GM18526 (cell line): Measurements from ENCODE around the gene RAPGEF5.

ENCODE experiments used
- POLR2A ChIP-seq: IDR thresholded peaks from 3 replicates; pipeline ENCODE4 v1.6.1; 2011; ENCODE audit not compliant: insufficient read length; ENCODE audit errors: extremely low read depth

The RAPGEF5 gene

DNA sequence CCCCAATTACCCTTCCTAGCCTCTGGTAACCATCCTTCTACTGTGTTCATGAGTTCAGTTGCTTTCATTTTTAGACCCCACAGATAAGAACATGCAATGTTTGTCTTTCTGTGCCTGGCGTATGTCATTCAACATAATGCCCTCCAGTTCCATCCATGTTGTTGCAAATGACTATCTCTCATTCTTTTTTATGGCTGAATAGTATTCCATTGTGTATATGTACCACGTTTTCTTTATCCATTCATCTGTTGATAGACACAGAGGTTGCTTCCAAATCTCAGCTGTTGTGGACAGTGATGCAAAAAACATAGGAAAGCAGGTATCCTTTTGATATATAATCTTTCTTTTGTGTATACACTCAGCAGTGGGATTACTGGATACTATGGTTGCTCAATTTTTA is 51.2 kb downstream of the RAPGEF5 start:
- no peak for TF ChIP-seq POLR2A

DNA sequence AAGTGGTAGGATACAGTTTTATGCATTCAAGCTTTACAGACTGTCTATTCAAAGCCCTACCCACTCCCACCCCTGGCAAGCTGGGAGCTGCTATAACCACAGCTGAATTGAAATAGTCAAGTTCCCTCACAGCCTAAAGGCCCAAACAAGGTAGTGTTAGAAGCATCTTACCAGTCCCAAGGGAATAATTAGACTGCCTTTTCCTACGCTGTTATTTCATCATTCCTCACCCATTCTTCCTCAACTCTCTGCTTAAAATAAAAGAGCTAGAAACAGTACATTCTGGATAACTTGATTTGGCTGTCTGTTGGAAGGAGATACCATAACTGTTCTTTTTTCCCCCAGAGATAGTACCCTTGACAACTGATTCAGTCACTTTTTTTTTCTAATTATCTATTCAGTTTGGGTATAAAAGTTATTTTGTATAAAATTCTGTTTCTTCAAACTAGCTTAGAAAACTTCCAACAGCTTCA is 54.0 kb downstream of the RAPGEF5 start:
- TF ChIP-seq POLR2A, result no peak

DNA sequence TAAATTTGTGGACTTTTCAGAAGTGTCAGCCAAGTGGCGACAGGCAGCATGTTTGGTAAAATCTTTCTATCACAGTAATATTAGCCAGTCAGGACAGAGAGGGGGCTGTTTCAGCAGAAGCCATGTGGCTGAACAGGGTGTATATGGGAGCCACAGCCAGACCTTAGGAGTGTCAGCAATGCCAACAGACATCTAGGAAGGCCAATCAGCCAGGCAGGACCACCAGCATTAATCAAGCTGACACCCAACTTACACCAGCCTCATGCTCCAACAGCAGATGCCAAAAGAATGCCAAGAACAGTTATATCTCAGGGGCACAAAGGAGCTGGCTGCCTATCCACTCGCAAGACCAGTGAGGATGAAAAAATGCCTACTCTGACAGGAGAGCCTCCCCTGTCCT is 54.8 kb downstream of the RAPGEF5 start:
- TF ChIP-seq POLR2A, result no peak

DNA sequence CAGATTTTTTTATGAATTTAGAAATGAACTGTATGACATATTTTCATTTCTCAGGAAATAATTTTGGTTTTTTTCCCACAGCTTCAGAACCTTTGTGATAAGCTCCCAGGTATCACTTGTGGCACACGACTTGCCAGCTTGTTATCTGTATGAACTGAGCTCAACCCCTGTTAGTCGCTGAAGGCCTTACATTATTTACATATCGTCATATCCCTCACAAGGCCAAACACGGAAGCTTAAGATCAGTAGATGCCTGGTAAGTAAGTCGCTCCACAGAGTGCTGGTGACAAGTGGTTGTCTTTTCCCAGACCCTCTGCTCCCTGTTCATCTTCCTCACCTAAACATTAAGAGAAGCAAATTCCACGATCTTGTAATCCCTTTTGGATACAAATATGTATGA is 55.2 kb downstream of the RAPGEF5 start:
- TF ChIP-seq POLR2A, result no peak

DNA sequence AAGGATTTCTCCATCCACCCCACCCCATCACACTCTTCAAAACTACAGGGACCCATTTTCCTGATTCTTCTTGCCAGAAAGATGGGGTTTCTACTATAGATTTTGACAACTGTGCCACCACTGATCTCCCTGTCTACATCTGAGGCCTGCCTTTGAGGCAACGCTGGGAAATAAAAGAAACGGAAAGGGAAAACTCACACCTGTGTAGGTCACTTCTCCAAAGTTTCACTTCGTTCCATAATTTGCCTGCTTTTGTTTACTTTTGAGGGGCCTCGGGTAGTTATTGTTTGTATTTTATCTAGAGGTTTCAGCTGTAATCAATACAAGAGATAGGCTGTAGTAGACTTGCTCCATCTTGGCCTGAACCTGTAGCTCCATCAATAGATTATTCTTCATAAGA is 56.1 kb downstream of the RAPGEF5 start:
- no peak for TF ChIP-seq POLR2A

DNA sequence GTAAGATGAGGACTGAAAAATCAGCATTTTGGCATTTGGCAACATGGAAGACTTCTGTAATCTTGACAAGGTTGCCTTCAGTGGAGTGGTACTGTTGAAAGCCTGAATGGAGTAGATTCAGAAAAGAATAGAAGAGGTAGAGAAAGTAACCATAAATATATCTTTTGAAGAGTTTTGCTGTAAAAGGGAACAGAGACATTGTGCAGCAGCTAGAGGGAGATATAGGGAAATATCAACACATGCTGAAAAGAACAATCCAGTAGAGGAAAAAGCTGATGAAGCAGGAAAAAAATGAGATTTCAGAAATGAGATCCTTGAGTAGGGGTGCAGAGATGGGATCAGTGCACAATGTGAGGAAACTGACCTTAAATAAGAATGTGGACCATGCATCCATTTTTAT is 60.0 kb downstream of the RAPGEF5 start:
- no peak for TF ChIP-seq POLR2A

DNA sequence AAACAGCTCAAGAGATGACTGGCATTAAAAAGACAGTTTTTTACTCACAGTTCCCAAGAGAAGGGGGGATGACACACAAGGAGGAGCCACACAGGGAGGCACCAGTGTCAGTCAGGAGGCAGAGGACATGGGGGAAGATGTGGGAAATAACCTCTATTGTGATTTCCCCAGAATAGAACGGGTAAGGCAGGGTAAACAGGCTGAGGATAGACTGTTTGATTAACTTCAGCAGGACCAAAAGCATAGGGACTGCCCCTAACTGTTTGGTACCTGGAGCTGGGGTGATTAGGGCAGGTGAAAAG is 60.7 kb downstream of the RAPGEF5 start:
- no peak for TF ChIP-seq POLR2A

DNA sequence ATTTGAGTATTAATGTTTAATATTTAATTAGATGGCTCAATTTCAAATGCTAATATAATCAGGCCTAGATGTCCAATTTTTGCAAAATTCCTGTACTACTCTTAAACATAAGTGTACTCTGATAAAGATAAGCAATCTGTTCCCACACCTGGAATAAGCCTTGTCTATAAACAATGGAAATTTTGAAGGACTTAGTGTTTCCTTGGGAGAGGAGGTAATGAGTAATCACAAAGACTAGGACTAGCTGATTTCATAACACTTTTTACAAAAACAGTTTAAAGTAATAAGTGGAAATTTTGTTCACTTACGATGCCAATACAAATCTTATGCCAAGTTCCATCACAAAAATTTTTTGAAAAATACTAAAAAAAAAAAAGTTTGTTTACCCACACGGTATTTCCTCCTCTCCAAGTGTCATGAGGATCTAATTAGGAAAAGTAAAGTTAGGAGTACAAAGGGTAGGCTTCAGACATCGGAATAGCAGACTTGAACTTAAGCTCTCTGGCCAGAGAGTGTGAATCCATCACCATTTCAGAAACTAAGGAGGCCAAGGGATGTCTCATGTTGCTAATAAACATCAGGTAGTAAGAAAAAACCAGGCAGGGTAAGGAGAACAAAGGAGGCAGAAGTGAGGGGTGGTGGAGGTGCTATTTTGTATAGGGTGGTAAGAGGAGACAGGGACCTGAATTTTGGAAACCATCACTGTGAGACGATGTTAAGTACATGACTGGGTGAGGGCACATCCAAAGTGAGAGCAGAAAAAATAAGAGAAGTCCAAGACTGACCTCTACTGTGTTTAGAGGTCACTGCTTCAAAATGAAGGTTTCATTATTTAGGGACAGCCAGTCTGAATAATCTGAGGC is 61.3 kb downstream of the RAPGEF5 start:
- no peak for TF ChIP-seq POLR2A

DNA sequence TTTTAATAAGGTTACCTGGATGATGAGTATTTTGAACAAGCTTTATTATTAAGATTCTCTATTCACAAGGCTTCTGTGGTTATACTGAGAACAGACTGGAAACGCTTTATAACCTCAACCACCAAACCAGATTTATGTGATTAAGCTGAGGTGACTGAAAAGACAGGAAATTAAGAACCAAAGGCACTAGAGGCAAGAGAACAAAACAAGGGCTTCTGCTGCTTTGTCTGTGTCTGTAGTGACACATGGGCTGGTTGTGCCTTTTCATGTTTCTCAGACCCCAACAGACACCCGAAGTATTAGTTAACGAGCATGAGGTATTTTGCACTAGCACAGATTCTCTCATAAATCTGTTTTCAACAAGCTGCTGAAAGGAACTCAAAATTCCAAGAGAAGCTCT is 64.4 kb downstream of the RAPGEF5 start:
- no peak for TF ChIP-seq POLR2A

DNA sequence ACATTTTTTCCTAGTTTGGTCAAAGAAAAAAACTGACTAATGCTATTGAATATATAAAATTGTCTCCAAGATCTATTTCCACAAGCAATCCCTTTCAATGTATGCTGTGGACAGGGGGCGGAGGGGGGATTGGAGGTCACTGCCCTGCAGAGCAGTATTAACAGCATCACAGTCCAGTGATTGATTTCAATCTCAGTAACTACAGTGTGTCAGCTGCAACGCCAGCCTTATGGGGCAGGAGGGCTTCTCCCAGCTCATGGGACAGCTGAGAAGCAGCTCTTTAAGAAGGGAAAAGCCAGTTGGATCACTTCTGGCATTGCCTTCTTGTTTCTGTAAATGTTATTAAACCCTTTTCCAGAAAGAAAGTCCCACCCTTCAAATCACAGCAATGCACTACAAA is 65.0 kb downstream of the RAPGEF5 start:
- no peak for TF ChIP-seq POLR2A

DNA sequence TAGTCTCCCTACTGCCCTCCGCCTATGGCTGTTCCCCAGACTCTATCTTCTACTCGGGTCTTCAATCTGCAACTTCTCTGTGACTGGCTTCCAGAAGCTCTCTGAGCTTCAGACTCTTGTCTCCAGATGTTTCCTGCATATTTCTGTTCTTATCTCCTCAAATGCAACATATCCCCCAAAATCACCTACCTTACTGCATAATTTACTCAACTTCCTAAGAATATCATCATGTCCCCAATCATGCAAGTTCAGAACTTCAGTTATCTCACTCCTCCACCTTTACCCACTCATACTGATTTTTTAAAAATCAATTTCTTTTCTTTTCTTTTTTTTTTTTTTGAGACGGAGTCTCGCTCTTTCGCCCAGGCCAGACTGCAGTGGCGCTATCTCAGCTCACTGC is 68.8 kb downstream of the RAPGEF5 start:
- TF ChIP-seq POLR2A, result no peak

DNA sequence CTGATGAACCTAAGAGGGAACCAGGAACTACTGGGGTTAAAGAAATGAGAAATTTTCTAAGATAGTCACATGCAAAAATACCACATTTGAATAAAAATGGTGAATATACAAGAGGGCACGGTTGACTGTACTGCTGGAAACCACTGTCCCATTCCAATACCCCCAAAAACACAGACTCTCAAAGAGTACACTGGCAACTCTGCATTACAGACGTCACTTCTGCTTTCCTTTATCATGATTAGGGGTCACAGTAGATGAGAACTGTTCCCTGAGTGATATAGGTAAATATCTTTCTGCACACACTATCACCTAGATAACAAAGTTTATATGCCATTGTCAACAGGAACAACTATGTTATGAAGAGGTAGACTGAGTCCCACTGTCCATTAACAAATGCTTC is 69.5 kb downstream of the RAPGEF5 start:
- TF ChIP-seq POLR2A, result no peak

DNA sequence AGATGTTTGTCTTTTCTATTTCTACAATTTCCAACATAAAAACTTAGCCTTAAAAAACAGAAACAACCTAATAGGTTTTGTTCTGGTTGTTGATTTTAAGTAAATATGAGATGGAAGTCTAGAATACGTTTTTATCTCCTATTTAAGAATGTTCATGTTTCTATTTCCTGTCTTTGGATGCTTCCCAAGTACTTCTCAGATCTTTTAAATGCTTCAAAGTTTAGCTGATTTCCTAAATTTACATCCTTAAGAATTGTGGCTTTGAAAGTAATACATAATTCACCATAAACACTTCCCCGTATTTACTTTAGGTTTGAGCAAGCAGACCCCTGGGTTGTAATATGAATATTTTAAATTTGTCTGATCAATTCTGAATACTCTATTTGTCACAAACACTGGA is 70.5 kb downstream of the RAPGEF5 start:
- no peak for TF ChIP-seq POLR2A

DNA sequence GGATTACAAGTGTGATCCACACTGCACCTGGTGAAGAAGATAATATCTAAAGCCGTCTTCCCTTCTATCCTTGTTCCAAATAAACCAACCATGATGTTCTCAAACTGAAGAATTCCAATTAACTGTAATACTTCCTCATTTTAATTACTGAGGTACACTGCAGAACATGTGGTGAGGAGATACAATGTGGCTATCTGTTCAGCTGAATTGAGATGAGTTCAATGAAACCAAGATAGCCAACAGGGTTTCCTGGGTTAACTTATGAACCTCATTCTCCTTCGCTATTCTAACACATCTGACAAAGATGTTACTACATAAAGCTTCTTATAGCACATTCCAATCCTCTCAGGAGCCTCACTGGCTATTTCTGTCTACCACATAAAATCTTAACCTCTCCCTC is 75.5 kb downstream of the RAPGEF5 start:
- TF ChIP-seq POLR2A, result no peak

DNA sequence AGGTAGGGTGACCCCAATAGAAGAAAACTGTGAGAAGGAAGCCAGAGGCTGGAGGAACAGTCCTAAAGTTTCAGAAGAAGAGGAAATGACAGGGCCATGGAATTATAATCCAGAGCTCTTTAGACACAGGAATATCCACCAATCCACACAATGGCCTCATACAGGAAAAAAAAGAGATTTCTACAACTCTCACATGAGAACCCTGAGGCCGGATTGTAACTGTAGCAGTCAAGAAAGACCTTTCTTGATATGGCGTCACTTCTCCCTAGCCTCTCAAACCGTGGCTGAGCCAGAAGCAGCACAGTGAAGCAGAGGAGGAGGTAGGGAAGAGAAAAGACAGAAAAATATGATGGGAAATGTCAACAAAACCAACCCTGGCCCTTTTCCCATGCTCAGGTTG is 76.9 kb downstream of the RAPGEF5 start:
- no peak for TF ChIP-seq POLR2A

DNA sequence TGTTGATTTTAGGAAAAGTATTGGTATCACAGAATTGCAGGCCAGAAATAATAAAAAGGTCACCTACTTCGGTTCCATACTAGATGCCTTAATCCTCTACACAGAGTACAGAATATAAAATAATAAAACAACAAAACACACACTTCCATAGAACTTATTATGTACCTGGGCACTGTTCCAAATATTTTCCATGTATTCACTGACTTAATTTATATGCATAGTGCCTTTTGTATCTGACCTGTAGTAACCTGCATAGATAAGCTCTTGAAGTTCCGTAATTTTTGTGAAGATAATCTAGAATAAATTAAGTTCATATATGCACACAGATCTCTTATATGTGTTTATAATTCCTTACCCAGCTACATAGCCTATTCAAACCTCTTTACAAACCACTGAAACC is 78.3 kb downstream of the RAPGEF5 start:
- no peak for TF ChIP-seq POLR2A

DNA sequence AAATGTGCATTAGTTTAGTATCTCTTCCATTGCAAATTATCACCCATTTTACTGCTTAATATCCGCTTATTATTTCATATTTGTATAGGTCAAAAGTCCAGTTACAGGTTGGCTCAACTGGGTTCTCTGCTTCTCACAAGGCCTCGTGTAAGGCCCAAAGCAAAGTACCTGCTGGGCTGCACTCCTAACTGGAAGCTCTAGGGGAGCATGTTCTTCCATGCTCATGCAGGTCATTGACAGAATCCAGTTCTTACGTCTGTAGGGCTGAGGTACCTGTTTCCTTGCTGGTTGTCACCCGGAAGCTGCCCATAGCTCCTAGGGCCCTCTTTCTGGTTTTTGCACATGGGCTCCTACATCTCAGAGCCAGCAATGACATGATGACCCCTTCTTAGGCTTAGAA is 79.6 kb downstream of the RAPGEF5 start:
- TF ChIP-seq POLR2A, result no peak

DNA sequence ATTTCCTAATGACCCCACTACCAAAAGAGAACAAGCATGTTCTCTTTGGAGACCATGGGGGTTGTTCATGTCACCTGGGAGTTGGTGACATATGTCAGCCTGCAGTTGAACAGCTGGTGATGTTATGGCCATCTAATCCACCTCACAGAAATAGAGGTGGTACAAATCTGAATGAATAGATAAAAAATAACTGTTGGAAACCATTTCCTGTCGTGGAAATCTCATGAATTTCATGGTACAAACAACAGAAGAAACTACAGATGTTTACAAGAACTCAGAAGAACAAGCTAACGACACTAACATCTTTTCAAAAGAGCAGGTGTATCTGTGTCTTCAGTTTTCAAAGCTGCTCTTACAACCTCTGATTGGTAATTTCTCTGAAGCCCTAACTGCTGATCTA is 81.3 kb downstream of the RAPGEF5 start:
- TF ChIP-seq POLR2A, result no peak

DNA sequence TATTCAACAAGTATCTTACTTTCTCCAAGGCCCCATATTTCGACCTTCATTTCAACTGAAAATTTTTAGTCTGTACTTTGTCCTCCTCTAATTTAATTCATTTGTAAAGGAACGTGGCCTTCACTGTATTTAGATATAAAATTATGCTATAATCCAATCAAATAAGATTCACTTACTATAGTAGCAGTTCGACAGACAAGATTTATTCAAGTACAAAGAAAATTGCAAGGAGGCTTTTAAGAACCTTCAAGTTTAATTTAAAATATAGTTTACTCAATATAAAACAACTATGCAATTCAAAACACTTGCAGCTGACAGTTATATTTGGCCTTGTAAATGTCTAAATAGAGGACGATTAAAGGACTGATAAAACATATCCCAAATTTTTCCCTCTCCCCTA is 85.6 kb downstream of the RAPGEF5 start:
- no peak for TF ChIP-seq POLR2A
